Panc1 (cell line): ENCODE results near the gene TRAF4. TPM values are rescaled to one million over a fixed set of nuclear protein-coding genes. Genes with fewer than 3 reads are reported as not detected.
A peak's percentile ranks its signal among the peaks of the same experiment; 100 is the strongest.

Source experiments
- ATAC-seq: fragments of 200-7000 bp; cut with Tn5 transposase; 2 replicates; pipeline ENCODE4 v1.9.1; 2020; ENCODE audit warnings: mild to moderate bottlenecking, moderate library complexity
- BruUV-seq: library from RNA; stranded (reverse); fragments of 400-500 nt; replicated peaks from 2 replicates; lab custom pipeline; 2021; lab: Mats Ljungman, UMichigan
- CTCF ChIA-PET: fragments of 300-600 bp; sonication (Branson Sonifier 250); formaldehyde crosslinking; loops from one replicate; lab custom pipeline; 2022; ENCODE audit warnings: antibody characterized with exemption; lab: Charles Lee
- POLR2A ChIA-PET: fragments of 300-600 bp; sonication (Branson Sonifier 250); formaldehyde crosslinking; loops from one replicate; lab custom pipeline; 2022; ENCODE audit warnings: antibody characterized with exemption; lab: Charles Lee
- DNase-seq: peaks from one replicate; pipeline ENCODE4 v3.0.0-alpha.2; 2010; ENCODE audit warnings: low read depth, low spot score
- H3K27ac ChIP-seq: 2 replicates; pipeline ENCODE4 v1.5.1; 2011; ENCODE audit warnings: mild to moderate bottlenecking, low read length, inconsistent platforms
- H3K27me3 ChIP-seq: fragments of 200-500 bp; sonication (Bioruptor generic); 2 replicates; pipeline ENCODE4 v1.6.0; 2014; ENCODE audit warnings: low read length, inconsistent platforms; ENCODE audit not compliant: control insufficient read depth, insufficient read depth
- H3K36me3 ChIP-seq: fragments of 200-500 bp; sonication (Bioruptor generic); 2 replicates; pipeline ENCODE4 v1.5.1; 2014; ENCODE audit warnings: inconsistent platforms, mild to moderate bottlenecking, low read length, moderate library complexity; ENCODE audit not compliant: control insufficient read depth, insufficient read depth
- H3K4me1 ChIP-seq: 2 replicates; pipeline ENCODE4 v1.5.1; 2011; ENCODE audit warnings: inconsistent platforms, mild to moderate bottlenecking, low read length, moderate library complexity; ENCODE audit not compliant: control insufficient read depth, insufficient read depth
- H3K4me3 ChIP-seq, 2 experiments: 2 replicates each; pipeline ENCODE4 v1.5.1; 2011 to 2012; ENCODE audit warnings: low read depth in 2 of 2, low read length in 2 of 2, mild to moderate bottlenecking in 2 of 2, inconsistent platforms in 1 of 2, moderate library complexity in 1 of 2
- H3K9me3 ChIP-seq: fragments of 200-500 bp; sonication (Bioruptor generic); 2 replicates; pipeline ENCODE4 v1.5.1; 2014; ENCODE audit warnings: low read depth, mild to moderate bottlenecking, inconsistent platforms, low read length, moderate library complexity; ENCODE audit not compliant: control insufficient read depth, insufficient read depth
- CTCF ChIP-seq: fragments of 450-650 bp; IDR thresholded peaks from 2 replicates; pipeline ENCODE4 v1.5.1; 2017; ENCODE audit warnings: mild to moderate bottlenecking
- POLR2AphosphoS5 ChIP-seq: IDR thresholded peaks from 2 replicates; pipeline ENCODE4 v1.6.1; 2012; ENCODE audit warnings: mild to moderate bottlenecking, low read depth, low read length, moderate library complexity
- REST ChIP-seq, 2 experiments: IDR thresholded peaks; 2 replicates each; pipeline ENCODE4 v1.6.1; 2011 to 2012; ENCODE audit warnings: low read depth in 2 of 2, control low read depth in 1 of 2, low read length in 1 of 2, mild to moderate bottlenecking in 1 of 2, moderate library complexity in 1 of 2; ENCODE audit not compliant: insufficient read depth in 1 of 2
- SIN3A ChIP-seq: IDR thresholded peaks from 2 replicates; pipeline ENCODE4 v1.6.1; 2012; ENCODE audit warnings: low read depth, mild to moderate bottlenecking, low read length, moderate library complexity, borderline replicate concordance; ENCODE audit not compliant: insufficient read depth
- TCF7L2 ChIP-seq: IDR thresholded peaks from 2 replicates; pipeline ENCODE4 v1.6.1; 2011; ENCODE audit warnings: mild to moderate bottlenecking, low read depth, low read length, inconsistent platforms
- in situ Hi-C: cut with HindIII; loops from 2 replicates; pipeline ENCODE4 v1.10.0; 2016; ENCODE audit warnings: low sequenced_read_pairs, low pct_unique_long_range_greater_than_20kb
- intact Hi-C: fragments of 100-400 bp; cut with micrococcal nuclease; formaldehyde crosslinking; loops from one replicate; pipeline ENCODE4 v1.10.0; 2022; ENCODE audit not compliant: unreplicated experiment
- total RNA-seq: library from RNA; stranded (reverse); gene quantifications from one replicate; pipeline ENCODE4 v1.2.1, GENCODE V29; 2021; ENCODE audit not compliant: unreplicated experiment

The TRAF4 gene
- total RNA-seq, 1 experiment from 2014 or later: 108 TPM

DNA sequence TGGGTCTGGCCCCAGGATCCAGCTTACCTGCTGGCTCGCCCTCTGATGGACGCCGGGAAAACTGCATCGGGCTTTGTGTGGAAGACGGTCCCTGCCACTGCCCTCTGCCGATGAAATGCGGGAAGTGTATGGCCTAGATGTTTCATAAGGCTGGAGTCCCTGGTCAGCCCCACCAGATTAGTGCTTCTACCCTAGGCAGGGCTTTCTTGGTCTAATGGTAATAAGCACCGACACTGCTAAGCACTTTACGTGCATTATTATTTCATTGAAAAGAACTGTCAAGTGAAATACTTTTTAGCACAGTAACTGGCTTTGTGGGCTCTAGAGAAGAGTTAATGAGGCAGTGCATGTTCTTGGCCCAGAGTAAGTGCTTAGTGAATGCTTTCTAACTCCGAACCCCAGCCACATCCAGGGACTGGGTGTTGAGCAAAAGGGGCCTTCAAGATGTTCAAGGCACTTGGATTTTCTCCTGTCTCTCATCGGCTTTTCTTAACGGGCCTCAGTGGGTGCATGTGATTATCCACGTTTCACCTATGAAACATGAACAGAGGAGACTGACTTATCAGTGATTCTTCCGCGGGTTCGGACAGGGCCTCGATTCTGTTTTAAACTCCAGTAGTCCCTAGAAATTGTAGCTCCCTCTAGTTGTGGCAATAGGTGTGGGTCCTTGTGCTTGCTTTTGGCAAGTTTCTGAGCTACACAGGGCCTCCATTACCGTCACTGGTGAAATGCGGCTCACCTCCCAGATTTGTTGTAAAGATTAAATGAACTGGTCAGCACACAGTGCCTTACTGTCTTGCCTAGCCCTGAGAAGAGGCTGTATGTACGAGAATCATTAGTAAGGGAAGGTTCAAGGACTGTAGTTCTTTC lies 6.6 kb downstream of the TRAF4 start:
- peaks cover 51% of the 10 kb centered on the region for H3K4me1 ChIP-seq
- intact Hi-C loops (loop anchor here (1.0 kb wide), 1 partner anchor 23 kb away; no protein-coding TSS in a partner anchor), in situ Hi-C loops (no loop called here)
- no peak for TF ChIP-seq TCF7L2
- peak; percentile 83 for TF ChIP-seq POLR2AphosphoS5
- TF ChIP-seq CTCF: peak; percentile 100
- 0 out of 4 replicates have a peak, but pooled peaks of 1 of the 2 experiments have one; percentile 11 for TF ChIP-seq REST (IDR thresholded peaks at IDR 0.05; ENCODE audit: insufficient read depth in 1 of 2, low read depth in 2 of 2, low read length in 1 of 2)
- 0 out of 2 replicates have a peak, but pooled peaks have one; percentile 74 for TF ChIP-seq SIN3A
- ChIA-PET POLR2A (interaction anchor here (1.0 to 4.5 kb wide), 2 partner anchors 23 to 29 kb away, joined by 3 to 25 read pairs; partner anchors contain the start of gene TLCD1), CTCF (interaction anchor here (0.6 to 8.4 kb wide), 9 partner anchors 12 to 428 kb away, joined by 3 to 123 read pairs (median 3); partner anchors contain the start of genes NEK8 and TLCD1)
- ATAC-seq: peak; percentile 72
- no peaks in the 10 kb centered on the region; the same call in 1 of the 2 replicates for H3K36me3 ChIP-seq
- peak; percentile 81 for DNase-seq
- TSS peak; percentile 73 for BruUV-seq
- no peaks in the 10 kb centered on the region for H3K9me3 ChIP-seq
- H3K4me3 ChIP-seq: no peak overlapping the region
- H3K27ac ChIP-seq: peak overlapping the region; percentile 99; the same call in 1 of the 2 replicates
- H3K27me3 ChIP-seq: no peaks in the 10 kb centered on the region

GRCh38 chr17:28751600-28752366 lies 8.0 kb downstream of the TRAF4 start:
- 0 out of 2 replicates have a peak, but pooled peaks have one; percentile 30 for TF ChIP-seq POLR2AphosphoS5
- no peak for TF ChIP-seq SIN3A
- CTCF ChIA-PET: interaction anchor here (0.6 to 8.4 kb wide), 9 partner anchors 10 to 427 kb away, joined by 3 to 123 read pairs (median 3); partner anchors contain the start of genes NEK8 and TLCD1
- Histone ChIP-seq H3K36me3 (no peaks in the 10 kb centered on the region; the same call in 1 of the 2 replicates), H3K4me1 (peaks cover 38% of the 10 kb centered on the region), H3K9me3 (no peaks in the 10 kb centered on the region), H3K4me3 (no peak overlapping the region), H3K27me3 (no peaks in the 10 kb centered on the region), H3K27ac (no peak overlapping the region)
- in situ Hi-C loops (no loop called here), intact Hi-C loops (no loop called here)
- POLR2A ChIA-PET: interaction anchor here (4.5 kb wide), 1 partner anchor 25 kb away, joined by 25 read pairs; the partner anchor contains the start of gene TLCD1
- no TSS peak for BruUV-seq
- DNase-seq (no peak), ATAC-seq (no peak)
